Endothelial cell of umbilical vein (primary cell): ENCODE data around the gene DCAF7.

Experiments used
- MAX ChIP-seq: IDR thresholded peaks from 2 replicates; pipeline ENCODE4 v1.6.1; 2011; ENCODE audit not compliant: insufficient read depth, insufficient read length
- POLR2AphosphoS5 ChIP-seq: IDR thresholded peaks from 2 replicates; pipeline ENCODE4 v1.6.1; 2012; ENCODE audit warnings: low read depth, mild to moderate bottlenecking, control low read depth, low read length, moderate library complexity; ENCODE audit not compliant: insufficient read depth

GRCh38 chr17:63511331-63511730 lies 38.9 kb upstream of the DCAF7 start:
- TF ChIP-seq POLR2AphosphoS5, result no peak
- TF ChIP-seq MAX, result no peak
